Fibroblast of mammary gland (primary cell): ENCODE measurements around the gene COL2A1.
"Not testable (repeated sequence)": the region's sequence is repeated elsewhere in the genome, so short reads cannot be mapped to it uniquely, and the experiment has no call there.

ENCODE experiments used
- DNase-seq: peaks from one replicate; pipeline ENCODE4 v3.0.0-alpha.2; 2010; ENCODE audit warnings: low read depth
- H3K4me3 ChIP-seq: 2 replicates; pipeline ENCODE4 v1.5.1; 2011; ENCODE audit warnings: low read depth, mild to moderate bottlenecking, low read length, moderate library complexity; ENCODE audit not compliant: control insufficient read depth
- CTCF ChIP-seq: conservative IDR thresholded peaks from 2 replicates; pipeline ENCODE4 v1.5.1; 2011; ENCODE audit warnings: low read depth, low read length, inconsistent platforms; ENCODE audit not compliant: control insufficient read depth, insufficient read depth

Gene COL2A1

DNA sequence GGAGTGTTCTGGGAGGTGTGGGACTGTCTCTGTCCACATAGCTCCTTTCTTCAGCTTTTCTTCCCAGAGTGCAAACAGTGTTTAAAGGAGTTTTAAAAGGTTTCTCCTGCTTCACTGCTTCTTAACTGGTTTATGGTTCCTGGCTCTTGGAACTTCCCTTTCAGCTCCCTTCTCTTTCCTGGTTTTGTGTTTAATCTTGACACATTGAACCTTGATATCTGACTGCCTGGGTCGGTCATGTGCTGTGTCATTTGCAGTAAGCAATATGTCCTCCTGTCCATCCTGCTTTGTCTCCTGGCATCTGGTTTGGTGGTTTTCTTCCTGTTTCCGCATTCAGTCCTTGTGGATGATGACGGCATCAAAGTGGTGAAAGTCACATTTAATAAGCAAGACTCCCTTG lies 38.7 kb downstream of the COL2A1 start:
- no peak for DNase-seq
- no peak overlapping the region for H3K4me3 ChIP-seq
- TF ChIP-seq CTCF: no peak

- H3K4me3 ChIP-seq: peak overlapping the region; percentile 88
- DNase-seq: no peak
- TF ChIP-seq CTCF: no peak
These were observed 40.1 kb downstream of the COL2A1 start for GRCh38 chr12:47964106-47964728.

DNA sequence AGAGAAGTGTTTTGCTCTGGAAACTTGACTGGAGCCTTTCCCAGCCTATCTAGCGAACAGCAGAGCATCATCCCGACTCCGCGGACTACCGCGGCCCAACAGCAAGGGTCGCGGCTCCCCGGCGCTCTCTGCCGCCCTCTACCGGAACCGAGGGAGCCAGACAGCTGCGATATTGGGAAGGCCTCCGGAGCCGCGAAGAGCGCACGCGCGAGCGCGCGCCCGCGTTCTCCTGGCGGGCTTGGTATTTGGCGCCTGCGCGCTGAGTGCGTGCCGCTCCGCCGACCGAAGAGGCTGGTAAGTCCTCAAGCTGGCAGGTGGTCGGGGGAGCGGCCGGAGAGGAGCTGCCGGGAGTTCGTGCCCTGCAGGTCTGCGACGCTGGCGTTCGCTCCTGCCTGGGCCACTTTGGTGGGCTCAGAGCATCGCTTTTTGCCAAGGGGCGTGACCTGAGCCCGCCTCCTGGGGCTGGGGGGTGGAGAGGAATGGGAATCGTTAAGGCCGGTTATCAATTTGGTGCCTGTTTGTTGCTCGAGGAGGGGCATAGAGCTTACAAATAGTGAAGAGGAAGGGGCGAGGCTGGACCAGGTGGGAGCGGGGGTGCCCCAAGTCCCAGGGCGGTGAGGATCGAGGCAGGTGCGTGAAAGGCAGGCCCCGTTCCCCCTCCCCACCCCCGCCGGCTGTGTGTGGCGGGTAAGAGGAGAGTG lies 40.8 kb downstream of the COL2A1 start, which contains the start of gene TMEM106C:
Gene TMEM106C (plus strand): TSS at position 257 of the 701 bp plus-strand sequence. CDS start 641 bp downstream, outside the sequence.
- peak within 1 kb of the TSS; percentile 88 for H3K4me3 ChIP-seq
- DNase-seq: peak; percentile 85
- peak; percentile 78 for TF ChIP-seq CTCF

- TF ChIP-seq CTCF: no peak
- no peak overlapping the region for H3K4me3 ChIP-seq
- DNase-seq: no peak
These were observed 42.1 kb downstream of the COL2A1 start for GRCh38 chr12:47962198-47962597.

- not testable (repeated sequence) for H3K4me3 ChIP-seq, DNase-seq
These were observed 46.6 kb downstream of the COL2A1 start for GRCh38 chr12:47957671-47958070.

- no peak for DNase-seq
- no peak overlapping the region for H3K4me3 ChIP-seq
- no peak for TF ChIP-seq CTCF
These were observed 49.2 kb downstream of the COL2A1 start for GRCh38 chr12:47955059-47955458.

GRCh38 chr12:47954467-47955045 lies 49.7 kb downstream of the COL2A1 start:
- no peak for DNase-seq
- no peak overlapping the region for H3K4me3 ChIP-seq
- TF ChIP-seq CTCF: no peak
